HG03108 (cell line): ENCODE results near the gene GTF3C4.

Source experiments
- ATAC-seq: cut with Tn5 transposase; IDR thresholded peaks from one replicate; pipeline ENCODE4 v1.9.1; 2021; ENCODE audit warnings: moderate library complexity; ENCODE audit not compliant: unreplicated experiment

Gene GTF3C4

DNA sequence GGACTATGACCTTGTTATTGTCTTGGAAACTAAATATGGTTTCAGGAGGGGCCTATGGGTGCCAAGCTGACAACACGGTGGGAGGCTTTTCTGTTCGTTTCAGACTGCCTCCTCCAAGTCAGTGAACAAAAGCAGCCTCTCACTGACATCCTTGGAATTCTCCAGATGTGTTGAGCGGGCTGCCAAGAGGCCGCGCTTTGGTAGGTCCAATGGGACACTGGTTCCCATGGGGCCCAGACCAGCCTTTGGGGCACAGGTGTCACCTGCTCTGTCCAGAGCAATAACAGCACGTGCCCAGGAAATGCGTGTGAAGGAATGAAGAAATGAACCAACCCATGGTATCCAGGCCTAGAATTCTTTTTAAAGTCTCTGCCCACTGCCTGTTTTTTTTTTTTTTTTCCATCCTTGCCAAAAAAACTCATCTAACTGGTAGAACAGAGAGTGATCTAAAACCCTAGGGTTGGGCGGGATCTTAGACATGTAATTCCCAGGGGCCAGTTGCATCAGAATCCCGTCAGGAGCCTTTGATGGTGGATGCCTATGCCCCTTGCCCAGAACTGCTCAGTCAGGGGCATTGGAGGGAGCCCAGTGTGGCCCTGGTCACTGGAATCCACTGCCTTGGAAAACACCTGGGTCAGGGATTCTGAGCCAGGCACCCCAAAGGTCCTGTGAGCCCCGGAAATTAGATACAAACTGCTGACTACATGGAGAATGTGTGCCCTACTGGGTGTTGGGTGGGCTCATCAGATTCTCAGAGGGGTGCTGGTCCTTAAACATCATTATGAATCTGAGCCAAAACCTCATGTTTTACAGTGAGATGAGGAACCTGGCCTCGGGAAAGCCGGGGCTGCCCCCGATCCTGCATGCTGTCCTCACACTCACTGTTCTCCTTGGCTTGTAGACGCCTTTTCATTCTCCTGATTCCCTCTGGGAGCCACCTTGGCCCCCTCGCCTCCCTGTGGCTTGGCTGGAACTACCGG, 60.1 kb downstream of the GTF3C4 start:
- no peak for ATAC-seq

DNA sequence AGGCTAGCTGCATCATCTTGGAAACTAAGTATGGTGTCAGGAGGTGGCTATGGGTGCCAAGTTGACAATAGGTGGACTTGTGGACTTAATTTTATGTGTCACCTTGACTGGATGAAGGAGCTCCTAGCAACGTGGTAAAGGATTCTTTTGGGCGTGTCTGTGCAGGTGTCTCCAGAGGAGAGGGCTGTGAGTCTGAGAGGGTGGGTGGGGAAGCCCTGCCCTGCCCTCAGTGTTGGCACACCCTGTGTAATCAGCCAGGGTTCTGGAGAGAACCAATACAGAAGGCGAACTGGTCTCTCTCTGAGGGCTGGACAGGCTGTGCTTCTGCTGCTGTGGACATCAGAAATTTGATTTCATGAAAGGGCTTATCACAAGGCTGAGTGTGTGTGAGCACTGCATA, 61.0 kb downstream of the GTF3C4 start:
- no peak for ATAC-seq

DNA sequence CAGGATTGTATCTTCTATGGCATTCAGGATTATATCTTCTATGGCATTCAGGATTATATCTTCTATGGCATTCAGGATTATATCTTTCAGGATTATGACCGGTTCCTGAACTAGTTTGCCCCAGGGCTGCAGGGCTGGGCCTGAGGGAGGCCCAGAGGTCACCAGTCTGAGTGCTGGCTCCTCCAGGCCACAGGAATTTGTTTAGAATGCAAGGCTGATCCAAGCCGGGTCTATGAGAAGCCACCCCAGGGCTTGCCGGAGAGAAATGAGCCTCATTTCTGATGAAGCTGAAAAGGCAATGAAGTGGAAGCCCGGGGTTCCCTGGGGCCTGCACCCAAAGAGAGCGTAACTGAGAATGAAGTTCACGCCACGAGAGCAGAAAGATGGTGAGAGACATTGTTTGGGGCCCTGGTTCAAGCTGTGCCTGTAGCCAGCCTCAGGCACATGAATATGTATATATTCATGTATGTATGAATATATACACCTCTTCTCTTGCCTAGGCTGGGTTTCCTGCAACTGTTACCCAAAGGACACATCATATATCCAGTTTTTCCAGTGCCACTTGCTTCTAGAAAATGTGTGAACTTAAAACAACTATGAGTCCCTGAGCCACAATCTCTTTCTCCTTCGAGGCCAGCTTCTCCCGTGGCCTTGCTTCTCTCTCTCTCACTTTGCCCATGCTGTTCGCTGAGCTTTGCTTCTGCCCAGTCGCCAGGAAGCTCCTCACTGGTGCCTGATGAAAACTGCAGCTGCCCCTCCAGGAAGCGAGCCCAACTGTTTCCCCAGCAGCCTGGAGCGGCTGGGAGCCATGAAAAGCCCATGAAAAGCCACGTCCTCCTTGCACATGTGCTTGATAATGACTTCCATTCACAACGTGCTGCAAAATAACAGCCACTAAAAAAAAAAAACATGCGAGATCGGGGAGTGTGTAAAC, 62.3 kb downstream of the GTF3C4 start:
- ATAC-seq: no peak

DNA sequence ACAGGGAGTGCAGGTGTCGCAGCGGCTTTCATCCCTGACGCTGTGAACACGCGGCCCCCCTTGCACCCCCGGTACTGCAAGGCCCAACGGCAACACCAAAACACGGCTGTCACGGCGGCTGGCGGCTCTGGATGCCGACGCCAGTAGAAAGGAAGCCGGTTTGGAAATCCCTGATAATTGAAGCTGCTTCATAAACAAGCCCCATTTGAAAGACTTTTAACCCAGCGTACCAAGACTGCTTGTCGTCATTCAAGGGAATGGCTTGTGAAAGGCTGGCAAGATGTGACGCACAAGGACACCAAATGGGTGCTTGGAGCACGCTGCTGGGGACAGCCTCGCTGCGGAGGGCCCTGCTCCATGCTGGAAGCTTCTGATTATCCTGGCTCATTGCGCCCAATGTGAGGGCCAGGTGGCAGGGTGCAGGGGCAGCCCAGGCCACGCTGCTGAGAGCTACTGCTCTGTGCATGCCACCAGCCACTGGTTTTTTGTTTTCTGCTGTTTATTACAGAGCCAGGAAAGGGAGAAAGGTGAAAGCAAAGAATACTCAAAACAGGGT, 63.1 kb downstream of the GTF3C4 start:
- ATAC-seq: no peak

DNA sequence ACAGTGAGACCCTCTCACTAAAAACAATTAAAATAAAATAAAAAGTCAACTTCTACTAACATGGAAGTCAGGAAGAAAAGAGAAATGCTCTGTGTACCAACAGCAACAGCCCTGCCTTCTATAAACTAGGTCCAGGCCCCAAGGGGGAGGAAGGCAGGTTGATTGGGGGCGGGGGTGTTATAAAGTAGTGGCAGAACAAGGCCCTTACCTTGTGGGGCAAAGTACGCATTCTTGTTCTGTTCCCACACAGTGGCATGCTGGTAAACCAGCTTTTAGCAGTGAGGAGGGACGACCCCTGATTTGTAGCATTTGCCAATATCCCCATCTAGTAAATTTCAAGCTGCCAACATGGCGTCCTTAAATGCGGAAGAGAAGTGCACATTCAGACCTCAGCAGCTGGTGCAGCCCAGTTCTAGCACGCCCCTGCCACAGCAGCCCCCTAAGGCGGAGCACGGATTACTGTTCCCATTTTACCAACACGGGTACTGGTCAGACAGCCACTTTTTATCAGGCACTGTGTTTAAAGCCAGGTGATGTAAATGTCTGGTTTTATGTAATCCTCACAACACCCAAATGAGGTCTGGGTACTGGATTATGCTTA, 69.5 kb downstream of the GTF3C4 start:
- ATAC-seq: no peak

DNA sequence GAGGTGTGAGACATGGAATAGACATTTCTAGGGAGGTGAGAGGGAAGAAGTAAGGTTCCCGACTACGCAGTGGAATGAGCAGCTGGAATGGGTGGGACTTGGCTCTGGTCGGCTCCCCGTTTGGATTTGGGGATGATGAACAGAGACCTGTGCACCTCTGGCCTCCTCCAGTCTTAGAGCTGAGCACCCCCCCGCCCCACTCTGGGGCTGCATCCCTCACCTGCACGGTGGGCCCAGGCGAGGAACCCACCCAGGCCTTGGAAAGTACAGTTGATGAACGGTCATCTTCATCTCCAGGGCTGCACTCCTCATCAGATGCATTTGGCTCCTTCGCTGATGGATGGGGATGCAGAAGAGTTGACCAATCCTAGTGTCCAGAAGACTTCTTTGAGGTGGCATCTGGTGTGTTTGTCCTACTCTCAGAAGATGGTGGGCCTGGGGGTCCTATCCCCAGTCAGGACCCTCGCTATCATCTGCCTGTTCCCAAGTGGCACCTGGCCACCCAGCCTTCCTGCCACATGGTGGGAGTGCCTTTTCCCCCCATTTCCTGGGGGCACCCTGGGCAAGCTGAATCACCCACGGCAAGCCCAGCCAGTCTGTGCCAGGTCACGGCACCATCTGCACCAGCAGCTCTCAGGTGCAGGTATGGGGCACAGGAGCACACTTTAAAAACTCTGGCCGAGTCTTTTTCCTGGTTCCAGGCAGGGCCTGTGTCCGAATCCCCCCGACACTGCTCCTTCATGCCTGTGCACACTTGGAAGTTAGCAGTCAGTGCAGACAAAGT, 70.5 kb downstream of the GTF3C4 start:
- no peak for ATAC-seq

DNA sequence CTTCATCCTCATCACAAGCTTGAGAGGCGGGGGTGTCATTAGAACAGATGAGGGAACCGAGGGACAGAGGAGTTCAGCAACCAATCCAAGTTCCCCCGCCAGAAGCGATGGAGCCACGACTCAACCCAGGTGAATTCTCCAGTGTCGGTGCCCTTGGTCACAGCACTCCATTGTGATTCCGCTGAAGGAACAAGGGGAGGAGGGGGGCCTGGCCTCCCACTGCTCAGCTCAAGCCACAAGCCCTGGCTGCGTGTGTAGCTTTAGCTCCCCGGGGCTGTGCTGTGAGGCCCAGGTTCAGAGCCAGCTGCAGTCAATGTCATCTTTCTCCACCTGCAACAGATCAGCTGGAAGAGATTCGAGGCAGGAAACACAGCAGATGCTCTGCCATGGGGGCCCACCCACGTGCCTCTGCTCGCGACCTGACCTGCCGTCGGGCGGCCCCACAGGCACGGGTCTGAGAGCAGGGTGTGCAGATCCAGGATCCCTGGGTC, 72.6 kb downstream of the GTF3C4 start:
- no peak for ATAC-seq

DNA sequence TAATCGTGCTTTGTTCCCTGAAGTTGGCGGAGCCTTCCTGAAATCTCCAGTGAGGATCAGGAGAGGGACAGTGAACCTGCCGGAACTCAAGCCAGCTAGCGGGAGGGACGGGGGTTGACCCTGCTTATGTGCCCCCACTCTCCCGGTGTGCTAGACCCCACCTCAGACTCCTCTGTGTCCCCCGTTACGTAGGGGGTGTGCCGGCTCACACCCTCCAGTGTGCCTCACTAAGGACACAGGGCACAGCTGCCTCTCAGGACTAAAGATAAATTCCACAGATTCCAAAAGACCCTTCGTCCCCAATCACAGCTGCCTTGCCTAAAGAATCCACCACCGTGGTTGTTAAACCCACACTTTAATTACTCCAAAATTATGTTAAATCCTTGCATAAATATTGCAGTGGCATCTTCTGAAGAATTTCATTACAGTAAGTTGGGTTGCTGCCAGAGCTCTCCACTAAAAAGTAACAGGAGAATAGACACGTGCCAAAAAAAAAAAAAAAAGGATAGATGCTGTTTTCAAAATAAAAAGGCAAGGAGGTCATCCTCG, 73.7 kb downstream of the GTF3C4 start:
- ATAC-seq: no peak
